ENCODE results near the gene LEPROT.

LEPROT gene

GRCh38 chr1:65483993-65484754 lies 63.7 kb downstream of the LEPROT start:
- H3K27ac ChIP-seq = no peak overlapping the region
- no peak for TF ChIP-seq CTCF (conservative IDR thresholded peaks at IDR 0.05; ENCODE audit: low read depth)
- CTCF ChIA-PET = no interaction called here
- no peak for DNase-seq (ENCODE audit: low spot score)
- POLR2A ChIA-PET (ENCODE audit: low non-redundant PET) = no interaction called here

Data from RWPE1 (cell line).